ENCODE results near the gene PTGIS. TPM values are rescaled to one million over a fixed set of nuclear protein-coding genes. Genes with fewer than 3 reads are reported as not detected.

Gene PTGIS
- total RNA-seq, 6 experiments from 2014 or later = 9.0 to 30.5 (median 13.7) TPM

DNA sequence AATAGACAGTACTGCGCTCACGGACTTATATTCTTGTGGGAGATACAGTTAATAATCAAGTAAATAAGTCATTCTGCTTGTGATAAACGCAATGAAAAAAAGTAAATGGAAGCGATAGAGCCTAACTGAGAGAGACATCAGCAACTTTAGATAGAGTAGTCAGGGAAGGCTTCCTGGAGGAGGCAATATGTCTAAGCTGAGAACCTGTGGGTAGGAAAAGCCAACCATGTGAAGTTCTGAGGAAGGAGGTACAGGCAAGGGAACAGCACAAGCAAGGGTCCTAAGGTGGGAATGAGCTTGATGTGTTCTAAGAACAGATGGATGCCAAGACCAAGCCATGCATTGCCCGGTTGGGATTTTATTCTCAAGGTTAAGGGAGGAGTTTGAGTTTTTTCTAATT lies 78.2 kb downstream of the PTGIS start:
- Histone ChIP-seq H3K27ac (no peak overlapping the region), H3K4me1 (peaks cover 0 to 9% (median 0%) of the 10 kb centered on the region in 4 donors), H3K27me3 (no peaks in the 10 kb centered on the region), H3K36me3 (no peaks in the 10 kb centered on the region), H3K9me3 (no peaks in the 10 kb centered on the region), H3K4me3 (no peak overlapping the region)
- intact Hi-C loops (cut with DNase I) = loop anchor here in 1 of 2 donors (5.0 kb wide), 1 partner anchor 157 kb away; no protein-coding TSS in a partner anchor
- ATAC-seq = no peak
- no peak for DNase-seq
- TF ChIP-seq POLR2A (IDR thresholded peaks at IDR 0.05) = no peak
- TF ChIP-seq, protein P1, sequence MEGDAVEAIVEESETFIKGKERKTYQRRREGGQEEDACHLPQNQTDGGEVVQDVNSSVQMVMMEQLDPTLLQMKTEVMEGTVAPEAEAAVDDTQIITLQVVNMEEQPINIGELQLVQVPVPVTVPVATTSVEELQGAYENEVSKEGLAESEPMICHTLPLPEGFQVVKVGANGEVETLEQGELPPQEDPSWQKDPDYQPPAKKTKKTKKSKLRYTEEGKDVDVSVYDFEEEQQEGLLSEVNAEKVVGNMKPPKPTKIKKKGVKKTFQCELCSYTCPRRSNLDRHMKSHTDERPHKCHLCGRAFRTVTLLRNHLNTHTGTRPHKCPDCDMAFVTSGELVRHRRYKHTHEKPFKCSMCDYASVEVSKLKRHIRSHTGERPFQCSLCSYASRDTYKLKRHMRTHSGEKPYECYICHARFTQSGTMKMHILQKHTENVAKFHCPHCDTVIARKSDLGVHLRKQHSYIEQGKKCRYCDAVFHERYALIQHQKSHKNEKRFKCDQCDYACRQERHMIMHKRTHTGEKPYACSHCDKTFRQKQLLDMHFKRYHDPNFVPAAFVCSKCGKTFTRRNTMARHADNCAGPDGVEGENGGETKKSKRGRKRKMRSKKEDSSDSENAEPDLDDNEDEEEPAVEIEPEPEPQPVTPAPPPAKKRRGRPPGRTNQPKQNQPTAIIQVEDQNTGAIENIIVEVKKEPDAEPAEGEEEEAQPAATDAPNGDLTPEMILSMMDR (IDR thresholded peaks at IDR 0.05) = no peak
- 89% methylated on average over 5 of the region's 5 CpGs for WGBS (ENCODE audit: insufficient coverage, low coverage, low lambda C conversion rate, missing lambda C conversion rate)

DNA sequence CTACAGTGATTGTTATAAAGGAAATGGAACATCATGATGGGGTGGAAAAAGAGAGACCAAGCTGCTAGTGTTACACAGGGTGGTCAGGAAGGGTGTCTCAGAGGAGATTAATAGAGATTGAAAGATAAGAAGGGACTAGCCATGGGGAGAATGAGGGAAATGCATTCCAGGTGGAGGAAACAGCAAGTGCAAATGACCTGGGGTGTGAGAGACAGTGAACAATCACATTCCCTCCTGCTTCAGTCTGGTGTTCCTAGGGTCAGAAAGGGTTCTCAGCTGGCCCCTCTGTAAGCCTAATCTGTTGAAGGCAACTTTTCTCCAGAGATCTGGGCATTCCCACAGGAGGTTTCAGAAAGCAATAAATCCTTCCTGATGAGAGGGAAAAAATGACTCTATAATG lies 81.9 kb downstream of the PTGIS start:
- H3K4me1 ChIP-seq = peaks cover 0 to 30% (median 2%) of the 10 kb centered on the region in 4 donors
- no peak overlapping the region for H3K27ac ChIP-seq
- H3K36me3 ChIP-seq = no peaks in the 10 kb centered on the region
- no peak for DNase-seq
- no peak overlapping the region for H3K4me3 ChIP-seq
- no peak for TF ChIP-seq POLR2A (IDR thresholded peaks at IDR 0.05)
- TF ChIP-seq, protein P1 (IDR thresholded peaks at IDR 0.05) = no peak
- no peaks in the 10 kb centered on the region for H3K9me3 ChIP-seq
- intact Hi-C loops (cut with DNase I) = loop anchor here in 1 of 2 donors (5.0 kb wide), 1 partner anchor 154 kb away; no protein-coding TSS in a partner anchor
- no peaks in the 10 kb centered on the region for H3K27me3 ChIP-seq
- no peak for ATAC-seq

DNA sequence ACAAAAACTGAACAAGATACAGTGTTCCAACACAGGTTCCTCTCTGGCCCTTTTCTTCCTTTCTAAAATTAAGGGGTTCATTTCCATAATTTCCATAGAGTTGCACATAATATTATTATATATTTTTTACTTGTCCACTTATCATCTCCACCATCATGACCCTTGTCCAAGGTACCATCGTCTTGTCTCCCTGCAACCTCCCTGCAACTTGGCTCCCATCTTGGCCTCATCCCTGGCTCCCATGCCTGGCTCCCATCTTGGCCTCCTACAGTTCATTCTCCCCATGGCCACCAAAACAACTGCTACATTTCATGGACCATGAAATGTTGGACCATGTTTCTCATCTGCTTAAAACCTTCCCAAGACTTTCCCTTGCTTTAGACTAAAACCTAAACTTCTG lies 82.4 kb downstream of the PTGIS start:
- no peaks in the 10 kb centered on the region for H3K27me3 ChIP-seq
- TF ChIP-seq POLR2A (IDR thresholded peaks at IDR 0.05) = no peak
- TF ChIP-seq, protein P1 (IDR thresholded peaks at IDR 0.05) = no peak
- no peak for DNase-seq
- no peak overlapping the region for H3K4me3 ChIP-seq
- intact Hi-C loops (cut with DNase I) = loop anchor here in 1 of 2 donors (5.0 kb wide), 1 partner anchor 153 kb away; no protein-coding TSS in a partner anchor
- H3K36me3 ChIP-seq = no peaks in the 10 kb centered on the region
- ATAC-seq = no peak
- no peaks in the 10 kb centered on the region for H3K9me3 ChIP-seq
- 44% methylated on average over 1 of the region's 1 CpG for WGBS (ENCODE audit: insufficient coverage, low coverage, low lambda C conversion rate, missing lambda C conversion rate)
- peaks cover 0 to 30% (median 4%) of the 10 kb centered on the region in 4 donors for H3K4me1 ChIP-seq
- no peak overlapping the region for H3K27ac ChIP-seq

DNA sequence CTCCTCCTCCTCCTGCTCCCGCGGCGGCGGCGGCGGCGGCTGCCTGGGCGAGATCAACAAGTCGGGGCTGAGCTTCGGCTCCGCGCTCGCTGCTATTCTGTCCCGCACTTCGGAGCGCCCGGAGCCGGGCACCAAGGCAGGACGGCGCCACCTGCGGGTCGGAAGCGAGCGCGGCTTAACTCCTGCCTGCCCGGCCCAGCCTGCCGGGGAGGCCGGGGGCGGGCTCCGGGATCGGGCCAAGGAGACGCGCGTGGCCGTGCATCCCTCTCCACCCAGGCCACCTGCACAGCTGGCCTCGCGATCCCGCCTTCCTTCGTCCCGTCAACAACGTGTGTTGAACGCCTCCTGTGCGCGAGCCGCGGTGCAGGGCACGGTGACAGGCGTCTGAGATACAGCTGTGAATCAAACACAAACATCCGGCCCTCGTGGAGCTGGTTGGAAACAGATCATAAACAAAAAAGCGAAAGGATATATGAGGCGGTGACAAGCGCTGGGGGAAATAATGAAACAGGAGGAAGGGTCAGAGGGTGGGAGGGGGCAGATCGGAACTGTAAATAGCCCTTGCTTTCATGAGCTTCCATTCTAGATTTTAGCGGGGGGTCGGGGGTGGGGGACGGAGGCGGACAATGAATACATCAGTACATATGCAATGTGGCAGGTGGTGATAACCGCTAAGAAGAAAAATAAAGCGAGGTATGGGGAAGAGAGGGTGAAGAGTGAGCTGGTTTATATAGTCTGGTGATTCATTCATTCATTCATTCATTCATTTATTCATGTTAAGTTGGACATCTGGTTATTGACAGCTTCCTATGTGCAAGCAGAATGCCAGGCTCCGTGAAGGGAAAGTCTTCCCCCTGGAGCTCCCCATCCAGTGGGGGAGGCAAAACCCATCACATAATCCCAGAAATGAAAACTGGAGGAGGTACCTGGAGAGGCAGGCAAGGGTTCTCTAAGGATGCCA lies 83.5 kb downstream of the PTGIS start:
- DNase-seq = peak; percentile 85 to 87 (median 87)
- no peak overlapping the region for H3K27ac ChIP-seq
- peak overlapping the region; percentile 36 to 52 (median 40) for H3K4me3 ChIP-seq
- H3K36me3 ChIP-seq = no peaks in the 10 kb centered on the region
- 3% methylated on average over 39 of the region's 61 CpGs for WGBS (ENCODE audit: insufficient coverage, low coverage, low lambda C conversion rate, missing lambda C conversion rate)
- H3K4me1 ChIP-seq = peaks cover 0 to 36% (median 9%) of the 10 kb centered on the region in 4 donors
- TF ChIP-seq POLR2A (IDR thresholded peaks at IDR 0.05) = no peak
- TF ChIP-seq, protein P1 (IDR thresholded peaks at IDR 0.05) = peak; percentile 70 to 89 (median 80)
- H3K27me3 ChIP-seq = no peaks in the 10 kb centered on the region
- intact Hi-C loops (cut with DNase I) = loop anchor here in 1 of 2 donors (5.0 kb wide), 1 partner anchor 152 kb away; no protein-coding TSS in a partner anchor
- peak; percentile 72 to 88 (median 82) for ATAC-seq
- H3K9me3 ChIP-seq = no peaks in the 10 kb centered on the region

Data from right lobe of liver (tissue), 6 donors.